GM13976 (cell line): Measurements from ENCODE around the gene ATP8B2.
"Not testable (repeated sequence)": the region's sequence is repeated elsewhere in the genome, so short reads cannot be mapped to it uniquely, and the experiment has no call there.

Experiments used
- DNase-seq: peaks from one replicate; pipeline ENCODE4 v3.0.0; 2012; ENCODE audit warnings: low spot score
- CTCF ChIP-seq: IDR thresholded peaks from 2 replicates; pipeline ENCODE4 v1.5.1; 2012; ENCODE audit warnings: borderline replicate concordance, mild to moderate bottlenecking; ENCODE audit not compliant: insufficient read depth; ENCODE audit errors: extremely low read depth, missing control alignments, control extremely low read depth
- in situ Hi-C: fragments of 300-500 bp; cut with MboI; formaldehyde crosslinking; loops from one replicate; pipeline ENCODE4 v1.12.0; 2022; ENCODE audit warnings: low sequenced_read_pairs, mixed read lengths, inconsistent platforms; ENCODE audit not compliant: unreplicated experiment

ATP8B2 gene

GRCh38 chr1:154358519-154358918 lies 33.2 kb downstream of the ATP8B2 start:
- in situ Hi-C loops, result no loop called here
- TF ChIP-seq CTCF, result no peak
- DNase-seq, result no peak

GRCh38 chr1:154360288-154360687 lies 35.0 kb downstream of the ATP8B2 start:
- TF ChIP-seq CTCF, result no peak
- in situ Hi-C loops, result no loop called here
- DNase-seq, result no peak

- in situ Hi-C loops, DNase-seq: not testable (repeated sequence)
Observed at GRCh38 chr1:154360881-154361280, 35.6 kb downstream of the ATP8B2 start.

- no peak for TF ChIP-seq CTCF
- no peak for DNase-seq
- in situ Hi-C loops, result no loop called here
Observed at GRCh38 chr1:154361357-154361756, 36.0 kb downstream of the ATP8B2 start.

- no peak for TF ChIP-seq CTCF
- in situ Hi-C loops, result no loop called here
- DNase-seq, result no peak
Observed at GRCh38 chr1:154371436-154371835, 46.1 kb downstream of the ATP8B2 start.

- in situ Hi-C loops, DNase-seq: not testable (repeated sequence)
Observed at GRCh38 chr1:154373777-154374357, 48.5 kb downstream of the ATP8B2 start.

- DNase-seq, result no peak
- TF ChIP-seq CTCF, result no peak
- in situ Hi-C loops, result no loop called here
Observed at GRCh38 chr1:154379301-154379700, 54.0 kb downstream of the ATP8B2 start.
